SK-N-SH (cell line): ENCODE results near the gene NDUFB3. TPM values are rescaled to one million over a fixed set of nuclear protein-coding genes. Genes with fewer than 3 reads are reported as not detected.

Source experiments
- CTCF ChIA-PET: fragments of 300-600, 350-600 bp; formaldehyde crosslinking; extraction: SDS; loops from one replicate; lab custom pipeline; 2021; lab: Yijun Ruan, JAX
- POLR2A ChIA-PET: fragments of 350-600 bp; sonication (Branson Sonifier 250); formaldehyde crosslinking; extraction: SDS; loops from one replicate; lab custom pipeline; 2020; ENCODE audit warnings: antibody characterized with exemption, inconsistent platforms; lab: Yijun Ruan, JAX
- DNase-seq: peaks from one replicate; pipeline ENCODE4 v3.0.0; 2012
- H2AFZ ChIP-seq: fragments of 200-600 bp; sonication (generic); 2 replicates; pipeline ENCODE4 v1.8.1; 2016; ENCODE audit warnings: antibody characterized with exemption, mild to moderate bottlenecking, low read depth
- H3F3A ChIP-seq: fragments of 200-600 bp; sonication (generic); replicated peaks from 2 replicates; pipeline ENCODE3; 2016; ENCODE audit warnings: antibody characterized with exemption, mild to moderate bottlenecking; ENCODE audit not compliant: insufficient read depth
- H3K27ac ChIP-seq, 2 experiments: fragments of 200-500 bp in 1 of 2; fragments of 200-600 bp in 1 of 2; sonication (Bioruptor generic) in 1 of 2; sonication (generic), shearing (Covaris generic) in 1 of 2; 2 replicates each; pipeline versions ENCODE4 v1.5.1 to v1.6.1; 2014 to 2016; ENCODE audit warnings: low read depth in 2 of 2, inconsistent platforms in 1 of 2, low read length in 1 of 2, mild to moderate bottlenecking in 1 of 2, mixed read lengths in 1 of 2
- H3K27me3 ChIP-seq: fragments of 200-600 bp; sonication (generic), shearing (Covaris generic); 2 replicates; pipeline ENCODE4 v1.6.1; 2016; ENCODE audit warnings: mixed run types; ENCODE audit not compliant: insufficient read depth
- H3K36me3 ChIP-seq, 2 experiments: fragments of 200-500 bp in 1 of 2; fragments of 200-600 bp in 1 of 2; sonication (Bioruptor generic) in 1 of 2; sonication (generic) in 1 of 2; replicated peaks in 1 of 2; 2 replicates each; pipeline versions ENCODE3 to v1.5.1; 2014 to 2016; ENCODE audit warnings: low read length in 1 of 2, mild to moderate bottlenecking in 1 of 2; ENCODE audit not compliant: insufficient read depth in 2 of 2, control insufficient read depth in 1 of 2
- H3K4me1 ChIP-seq, 2 experiments: fragments of 200-500 bp in 1 of 2; fragments of 200-600 bp in 1 of 2; sonication (Bioruptor generic) in 1 of 2; sonication (generic), shearing (Covaris generic) in 1 of 2; 2 replicates each; pipeline versions ENCODE4 v1.5.1 to v1.6.1; 2014 to 2016; ENCODE audit warnings: low read depth in 1 of 2, low read length in 1 of 2, mixed run types in 1 of 2; ENCODE audit not compliant: insufficient read depth in 2 of 2, control insufficient read depth in 1 of 2
- H3K4me2 ChIP-seq: fragments of 200-600 bp; sonication (generic), shearing (Covaris generic); 2 replicates; pipeline ENCODE4 v1.6.1; 2017; ENCODE audit warnings: mixed run types
- H3K4me3 ChIP-seq, 2 experiments: fragments of 200-500 bp in 1 of 2; fragments of 200-600 bp in 1 of 2; sonication (Bioruptor generic) in 1 of 2; sonication (generic), shearing (Covaris generic) in 1 of 2; 2 replicates each; pipeline versions ENCODE4 v1.5.1 to v1.8.1; 2014 to 2016; ENCODE audit warnings: low read depth in 2 of 2, inconsistent platforms in 1 of 2, low read length in 1 of 2, mild to moderate bottlenecking in 1 of 2, mixed read lengths in 1 of 2, moderate library complexity in 1 of 2
- H3K79me2 ChIP-seq: fragments of 200-600 bp; sonication (generic); 2 replicates; pipeline ENCODE4 v1.8.1; 2017; ENCODE audit warnings: mild to moderate bottlenecking; ENCODE audit not compliant: insufficient read depth
- H3K9ac ChIP-seq: fragments of 200-600 bp; sonication (generic); 2 replicates; pipeline ENCODE4 v1.6.1; 2017; ENCODE audit warnings: mixed run types
- H3K9me2 ChIP-seq: fragments of 200-600 bp; sonication (generic); 2 replicates; pipeline ENCODE4 v1.6.1; 2017; ENCODE audit warnings: mixed run types
- H3K9me3 ChIP-seq: fragments of 200-600 bp; sonication (generic); 2 replicates; pipeline ENCODE4 v1.6.1; 2017; ENCODE audit warnings: mixed run types, mild to moderate bottlenecking, moderate library complexity
- H4K20me1 ChIP-seq: fragments of 200-600 bp; sonication (generic); 2 replicates; pipeline ENCODE4 v1.6.1; 2017; ENCODE audit warnings: mild to moderate bottlenecking, mixed run types; ENCODE audit not compliant: insufficient read depth
- CHD2 ChIP-seq: fragments of 150-350 bp; IDR thresholded peaks from 2 replicates; pipeline ENCODE4 v1.6.1; 2018; ENCODE audit warnings: low read length; ENCODE audit not compliant: partially characterized antibody
- EZH2phosphoT487 ChIP-seq: fragments of 200-600 bp; sonication (generic); IDR thresholded peaks from 2 replicates; pipeline ENCODE4 v1.6.1; 2017; ENCODE audit warnings: low read depth, mixed run types, mild to moderate bottlenecking, antibody characterized with exemption, moderate library complexity, borderline replicate concordance
- FOSL2 ChIP-seq: IDR thresholded peaks from 2 replicates; pipeline ENCODE4 v1.4.0; 2012; ENCODE audit warnings: low read depth, mild to moderate bottlenecking, moderate library complexity, borderline replicate concordance
- FOXJ3 ChIP-seq: sonication (generic); formaldehyde crosslinking; IDR thresholded peaks from 2 replicates; pipeline ENCODE4 v1.5.1; 2020; ENCODE audit warnings: mild to moderate bottlenecking, missing genetic modification reagents
- FOXM1 ChIP-seq: IDR thresholded peaks from 2 replicates; pipeline ENCODE4 v1.4.0; 2012; ENCODE audit warnings: low read depth, mild to moderate bottlenecking
- GABPA ChIP-seq: IDR thresholded peaks from 2 replicates; pipeline ENCODE4 v1.4.0; 2012; ENCODE audit warnings: low read depth, mild to moderate bottlenecking
- GATA2 ChIP-seq: sonication (generic); formaldehyde crosslinking; IDR thresholded peaks from 2 replicates; pipeline ENCODE4 v1.5.0; 2020; ENCODE audit warnings: mild to moderate bottlenecking, missing genetic modification reagents
- IRF3 ChIP-seq: fragments of 150-350 bp; IDR thresholded peaks from 2 replicates; pipeline ENCODE4 v1.6.1; 2016; ENCODE audit warnings: mild to moderate bottlenecking, low read depth, low read length
- JUND ChIP-seq: IDR thresholded peaks from 2 replicates; pipeline ENCODE4 v1.4.0; 2012
- NFIC ChIP-seq: IDR thresholded peaks from 2 replicates; pipeline ENCODE4 v1.4.0; 2012; ENCODE audit warnings: borderline replicate concordance
- NRF1 ChIP-seq: IDR thresholded peaks from 2 replicates; pipeline ENCODE4 v1.6.1; 2012; ENCODE audit warnings: low read depth, mild to moderate bottlenecking, low read length
- RCOR1 ChIP-seq: fragments of 150-350 bp; IDR thresholded peaks from 2 replicates; pipeline ENCODE4 v1.6.1; 2017; ENCODE audit warnings: antibody characterized with exemption, low read length
- TAF1 ChIP-seq: IDR thresholded peaks from 2 replicates; pipeline ENCODE4 v1.6.1; 2012; ENCODE audit warnings: low read depth, mild to moderate bottlenecking, low read length, moderate library complexity, borderline replicate concordance
- TCF12 ChIP-seq: IDR thresholded peaks from 2 replicates; pipeline ENCODE4 v1.4.0; 2012
- TEAD4 ChIP-seq: IDR thresholded peaks from 2 replicates; pipeline ENCODE4 v1.4.0; 2012; ENCODE audit warnings: mild to moderate bottlenecking, borderline replicate concordance; ENCODE audit not compliant: insufficient read depth
- YY1 ChIP-seq: IDR thresholded peaks from 2 replicates; pipeline ENCODE4 v1.4.0; 2012; ENCODE audit warnings: low read depth, mild to moderate bottlenecking
- WGBS: methylation state at CpG from one replicate; pipeline ENCODE4 v1.1.6; 2017; ENCODE audit warnings: low lambda C conversion rate; 5-methylcytosine and 5-hydroxymethylcytosine counted together
- polyA plus RNA-seq, 3 experiments: library from polyadenylated mRNA; depleted of rRNA; stranded (reverse); fragments of >200 nt; gene quantifications; 2 replicates each; pipeline ENCODE4 v1.2.3, GENCODE V29; 2012
- TF ChIP-seq, protein P1 (sequence below): IDR thresholded peaks from 2 replicates; pipeline ENCODE4; 2012
- TF ChIP-seq, protein P2 (sequence below): IDR thresholded peaks from 2 replicates; pipeline ENCODE4 v1.4.0; 2012; ENCODE audit warnings: low read depth

Gene NDUFB3
- polyA plus RNA-seq, 1 of the 3 experiments (the other 2 are of a cell fraction), result 55.9 TPM

DNA sequence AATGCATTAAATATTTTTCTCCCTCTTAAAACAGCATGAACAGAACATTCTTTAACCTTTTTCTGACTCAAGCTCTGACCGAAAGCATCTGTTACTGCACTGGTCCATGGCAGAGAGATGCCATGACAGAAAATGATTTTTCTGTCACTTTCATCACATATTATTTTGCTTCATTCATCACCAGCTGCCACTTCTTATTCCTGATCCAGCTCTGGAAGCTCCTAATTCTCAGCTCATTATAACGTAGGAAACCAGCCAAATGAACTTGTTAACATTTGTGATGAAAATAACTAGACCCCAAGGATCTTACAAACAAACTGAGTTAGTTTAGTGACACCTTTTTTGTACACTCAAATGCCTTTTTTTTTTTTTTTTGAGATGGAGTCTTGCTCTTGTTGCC is 36.5 kb downstream of the NDUFB3 start:
- no peaks in the 10 kb centered on the region for H4K20me1 ChIP-seq
- no peak overlapping the region for H3K4me3 ChIP-seq
- H3F3A ChIP-seq, result no peaks in the 10 kb centered on the region
- no peaks in the 10 kb centered on the region for H3K36me3 ChIP-seq
- CTCF ChIA-PET, result interaction anchor here (0.6 to 1.3 kb wide), 2 partner anchors 10 to 202 kb away, joined by 3 to 4 read pairs; no protein-coding TSS in a partner anchor
- no peak for TF ChIP-seq IRF3
- TF ChIP-seq NRF1, result no peak
- no peak for TF ChIP-seq RCOR1
- TF ChIP-seq TEAD4, result no peak
- TF ChIP-seq, protein P1, sequence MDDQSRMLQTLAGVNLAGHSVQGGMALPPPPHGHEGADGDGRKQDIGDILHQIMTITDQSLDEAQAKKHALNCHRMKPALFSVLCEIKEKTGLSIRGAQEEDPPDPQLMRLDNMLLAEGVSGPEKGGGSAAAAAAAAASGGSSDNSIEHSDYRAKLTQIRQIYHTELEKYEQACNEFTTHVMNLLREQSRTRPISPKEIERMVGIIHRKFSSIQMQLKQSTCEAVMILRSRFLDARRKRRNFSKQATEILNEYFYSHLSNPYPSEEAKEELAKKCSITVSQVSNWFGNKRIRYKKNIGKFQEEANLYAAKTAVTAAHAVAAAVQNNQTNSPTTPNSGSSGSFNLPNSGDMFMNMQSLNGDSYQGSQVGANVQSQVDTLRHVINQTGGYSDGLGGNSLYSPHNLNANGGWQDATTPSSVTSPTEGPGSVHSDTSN, result no peak
- TF ChIP-seq FOXJ3, result no peak
- TF ChIP-seq EZH2phosphoT487, result no peak
- no peak for TF ChIP-seq CHD2
- TF ChIP-seq YY1, result no peak
- no peak for TF ChIP-seq GABPA
- TF ChIP-seq GATA2, result no peak
- TF ChIP-seq TAF1, result no peak
- no peaks in the 10 kb centered on the region for H3K79me2 ChIP-seq
- H3K9me2 ChIP-seq, result no peaks in the 10 kb centered on the region
- no peaks in the 10 kb centered on the region for H3K4me1 ChIP-seq
- POLR2A ChIA-PET, result no interaction called here
- H3K9me3 ChIP-seq, result no peaks in the 10 kb centered on the region
- no peak overlapping the region for H3K4me2 ChIP-seq
- no peaks in the 10 kb centered on the region for H3K27me3 ChIP-seq
- no peak for DNase-seq
- WGBS, result 96% methylated on average over 2 of the region's 2 CpGs
- H2AFZ ChIP-seq, result no peak overlapping the region
- no peak overlapping the region for H3K9ac ChIP-seq
- no peak overlapping the region for H3K27ac ChIP-seq

DNA sequence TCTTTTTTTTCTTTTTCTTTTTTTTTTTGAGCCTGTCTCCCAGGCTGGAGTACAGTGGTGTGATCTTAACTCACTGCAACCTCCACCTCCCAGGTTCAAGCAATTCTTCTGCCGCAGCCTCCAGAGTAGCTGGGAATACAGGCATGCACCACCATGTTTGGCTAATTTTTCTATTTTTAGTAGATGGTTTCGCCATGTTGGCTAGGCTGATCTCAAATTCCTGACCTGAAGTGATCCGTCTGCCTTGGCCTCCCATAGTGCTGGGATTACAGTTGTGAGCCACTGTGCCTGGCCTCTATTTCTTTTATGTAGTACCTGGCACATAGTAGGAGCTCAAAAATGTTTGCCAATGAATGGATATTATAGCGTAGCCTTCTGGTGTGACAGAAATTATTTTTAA is 37.4 kb downstream of the NDUFB3 start:
- ChIA-PET CTCF (no interaction called here), POLR2A (no interaction called here)
- H3K4me1 ChIP-seq, result no peaks in the 10 kb centered on the region
- 91% methylated on average over 4 of the region's 4 CpGs for WGBS
- H3K27me3 ChIP-seq, result no peaks in the 10 kb centered on the region
- H3K79me2 ChIP-seq, result no peaks in the 10 kb centered on the region
- no peaks in the 10 kb centered on the region for H3K9me2 ChIP-seq
- no peak overlapping the region for H3K4me2 ChIP-seq
- TF ChIP-seq FOXJ3, result no peak
- TF ChIP-seq JUND, result no peak
- TF ChIP-seq TCF12, result no peak
- TF ChIP-seq, protein P1, result no peak
- no peak for TF ChIP-seq FOSL2
- TF ChIP-seq NFIC, result no peak
- TF ChIP-seq, protein P2, sequence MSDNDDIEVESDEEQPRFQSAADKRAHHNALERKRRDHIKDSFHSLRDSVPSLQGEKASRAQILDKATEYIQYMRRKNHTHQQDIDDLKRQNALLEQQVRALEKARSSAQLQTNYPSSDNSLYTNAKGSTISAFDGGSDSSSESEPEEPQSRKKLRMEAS, result no peak
- TF ChIP-seq TEAD4, result no peak
- TF ChIP-seq CHD2, result no peak
- TF ChIP-seq TAF1, result no peak
- no peak for TF ChIP-seq FOXM1
- no peaks in the 10 kb centered on the region for H3K36me3 ChIP-seq
- H4K20me1 ChIP-seq, result no peaks in the 10 kb centered on the region
- no peak overlapping the region for H3K27ac ChIP-seq
- no peak for DNase-seq
- H3K9ac ChIP-seq, result no peak overlapping the region
- H3K9me3 ChIP-seq, result no peaks in the 10 kb centered on the region
- H3F3A ChIP-seq, result no peaks in the 10 kb centered on the region
- H3K4me3 ChIP-seq, result no peak overlapping the region
- H2AFZ ChIP-seq, result no peak overlapping the region
